Nephron progenitor cell (in vitro differentiated cells): Measurements from ENCODE around the gene AFAP1.

Experiments
- DNase-seq: peaks from one replicate; pipeline ENCODE4 v3.0.0; 2021
- H3K27ac Mint-ChIP-seq: 2 replicates; pipeline ENCODE4 v1.8.0; 2021; ENCODE audit warnings: mild to moderate bottlenecking, moderate library complexity, mixed read lengths
- H3K27me3 Mint-ChIP-seq: 2 replicates; pipeline ENCODE4 v1.8.0; 2021; ENCODE audit warnings: mild to moderate bottlenecking, low read depth, mixed read lengths; ENCODE audit not compliant: poor library complexity
- H3K36me3 Mint-ChIP-seq: 2 replicates; pipeline ENCODE4 v1.8.0; 2021; ENCODE audit warnings: low read depth, mixed read lengths
- H3K4me1 Mint-ChIP-seq: 2 replicates; pipeline ENCODE4 v1.8.0; 2021; ENCODE audit warnings: mixed read lengths
- H3K4me3 Mint-ChIP-seq: 2 replicates; pipeline ENCODE4 v1.8.0; 2021; ENCODE audit warnings: mild to moderate bottlenecking, moderate library complexity, mixed read lengths
- H3K9me3 Mint-ChIP-seq: 2 replicates; pipeline ENCODE4 v1.8.0; 2021; ENCODE audit warnings: mild to moderate bottlenecking, moderate library complexity, mixed read lengths
- TF ChIP-seq, protein P1 (sequence below): fragments of 200-600 bp; sonication (generic); IDR thresholded peaks from 2 replicates; pipeline ENCODE4 v1.5.0; 2021; ENCODE audit warnings: antibody characterized with exemption

Gene AFAP1

DNA sequence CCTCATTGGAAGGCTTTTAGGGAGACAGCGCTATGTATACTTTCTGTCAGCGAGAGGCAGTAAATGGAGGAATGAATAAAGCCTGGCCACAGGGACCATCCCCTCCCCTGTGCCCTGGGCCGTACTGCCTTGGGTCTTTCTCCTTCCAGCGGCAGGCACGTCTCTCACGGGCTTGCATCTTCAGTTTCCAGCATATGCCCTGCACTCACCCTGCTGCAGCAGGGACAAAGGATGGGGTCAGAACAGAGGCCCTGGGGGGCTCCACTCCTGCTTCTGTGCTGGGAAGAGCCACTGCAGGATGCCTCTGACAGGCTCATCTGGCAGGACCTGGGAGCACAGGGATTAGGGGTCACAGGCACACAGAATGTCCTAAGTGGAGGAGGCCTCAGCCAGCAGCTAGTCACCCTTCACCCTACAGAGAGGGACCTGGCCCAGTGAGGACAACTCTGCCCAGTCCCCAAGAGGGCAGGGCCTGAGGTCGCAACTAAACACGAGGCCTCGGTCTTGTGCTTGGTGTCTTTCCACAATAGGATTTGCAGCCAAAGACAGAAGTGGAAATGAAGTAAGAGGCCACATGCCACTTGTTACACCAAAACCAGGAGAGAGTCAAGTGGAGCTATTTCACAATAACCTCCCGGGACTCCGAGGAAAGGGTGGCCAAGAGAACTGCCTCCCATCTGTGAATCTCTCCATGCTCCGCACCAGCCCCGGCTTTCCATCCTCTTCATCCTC lies 150.8 kb downstream of the AFAP1 start:
- no peak for DNase-seq
- Mint-ChIP-seq H3K9me3 (no peaks in the 10 kb centered on the region), H3K36me3 (peaks cover 50% of the 10 kb centered on the region), H3K4me1 (peaks cover 17% of the 10 kb centered on the region), H3K27ac (peak overlapping the region; percentile 64), H3K4me3 (no peak overlapping the region), H3K27me3 (no peaks in the 10 kb centered on the region)
- TF ChIP-seq, protein P1, sequence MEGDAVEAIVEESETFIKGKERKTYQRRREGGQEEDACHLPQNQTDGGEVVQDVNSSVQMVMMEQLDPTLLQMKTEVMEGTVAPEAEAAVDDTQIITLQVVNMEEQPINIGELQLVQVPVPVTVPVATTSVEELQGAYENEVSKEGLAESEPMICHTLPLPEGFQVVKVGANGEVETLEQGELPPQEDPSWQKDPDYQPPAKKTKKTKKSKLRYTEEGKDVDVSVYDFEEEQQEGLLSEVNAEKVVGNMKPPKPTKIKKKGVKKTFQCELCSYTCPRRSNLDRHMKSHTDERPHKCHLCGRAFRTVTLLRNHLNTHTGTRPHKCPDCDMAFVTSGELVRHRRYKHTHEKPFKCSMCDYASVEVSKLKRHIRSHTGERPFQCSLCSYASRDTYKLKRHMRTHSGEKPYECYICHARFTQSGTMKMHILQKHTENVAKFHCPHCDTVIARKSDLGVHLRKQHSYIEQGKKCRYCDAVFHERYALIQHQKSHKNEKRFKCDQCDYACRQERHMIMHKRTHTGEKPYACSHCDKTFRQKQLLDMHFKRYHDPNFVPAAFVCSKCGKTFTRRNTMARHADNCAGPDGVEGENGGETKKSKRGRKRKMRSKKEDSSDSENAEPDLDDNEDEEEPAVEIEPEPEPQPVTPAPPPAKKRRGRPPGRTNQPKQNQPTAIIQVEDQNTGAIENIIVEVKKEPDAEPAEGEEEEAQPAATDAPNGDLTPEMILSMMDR, result no peak

GRCh38 chr4:7788193-7788592 lies 151.5 kb downstream of the AFAP1 start:
- peaks cover 48% of the 10 kb centered on the region for H3K36me3 Mint-ChIP-seq
- H3K4me1 Mint-ChIP-seq, result peaks cover 18% of the 10 kb centered on the region

GRCh38 chr4:7787681-7788141 lies 151.9 kb downstream of the AFAP1 start:
- no peak for DNase-seq
- TF ChIP-seq, protein P1, result no peak
- Mint-ChIP-seq H3K9me3 (no peaks in the 10 kb centered on the region), H3K27ac (no peak overlapping the region), H3K27me3 (no peaks in the 10 kb centered on the region), H3K4me3 (no peak overlapping the region), H3K4me1 (peaks cover 20% of the 10 kb centered on the region), H3K36me3 (peaks cover 48% of the 10 kb centered on the region)

More at GRCh38 chr4:7788193-7788592, 151.5 kb downstream of the AFAP1 start:
- no peak for DNase-seq
- no peaks in the 10 kb centered on the region for H3K9me3 Mint-ChIP-seq
- TF ChIP-seq, protein P1, result no peak
- H3K4me3 Mint-ChIP-seq, result no peak overlapping the region
- no peak overlapping the region for H3K27ac Mint-ChIP-seq
- H3K27me3 Mint-ChIP-seq, result no peaks in the 10 kb centered on the region

DNA sequence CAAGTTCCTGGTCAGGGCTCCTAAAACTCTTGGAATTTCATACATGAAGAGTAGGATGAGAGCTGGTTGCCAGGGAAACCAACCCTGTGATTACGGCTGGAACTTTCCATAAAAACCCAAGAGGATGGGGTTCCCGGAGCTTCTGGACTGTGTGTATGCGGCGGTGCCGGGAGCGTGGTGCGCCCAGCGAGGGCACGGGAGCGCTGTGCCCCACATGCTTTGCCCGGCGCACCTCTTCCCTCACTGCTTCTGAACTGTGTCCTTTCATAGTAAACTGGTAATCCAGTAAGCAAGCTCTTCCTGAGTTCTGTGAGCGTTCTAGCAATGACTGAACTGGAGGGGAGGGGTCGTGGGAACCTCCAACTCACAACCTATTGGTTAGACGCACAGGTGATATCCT lies 152.6 kb downstream of the AFAP1 start:
- H3K4me3 Mint-ChIP-seq, result no peak overlapping the region
- peaks cover 45% of the 10 kb centered on the region for H3K36me3 Mint-ChIP-seq
- no peak for DNase-seq
- TF ChIP-seq, protein P1, result no peak
- H3K27ac Mint-ChIP-seq, result no peak overlapping the region
- H3K27me3 Mint-ChIP-seq, result no peaks in the 10 kb centered on the region
- peaks cover 26% of the 10 kb centered on the region for H3K4me1 Mint-ChIP-seq
- H3K9me3 Mint-ChIP-seq, result no peaks in the 10 kb centered on the region

DNA sequence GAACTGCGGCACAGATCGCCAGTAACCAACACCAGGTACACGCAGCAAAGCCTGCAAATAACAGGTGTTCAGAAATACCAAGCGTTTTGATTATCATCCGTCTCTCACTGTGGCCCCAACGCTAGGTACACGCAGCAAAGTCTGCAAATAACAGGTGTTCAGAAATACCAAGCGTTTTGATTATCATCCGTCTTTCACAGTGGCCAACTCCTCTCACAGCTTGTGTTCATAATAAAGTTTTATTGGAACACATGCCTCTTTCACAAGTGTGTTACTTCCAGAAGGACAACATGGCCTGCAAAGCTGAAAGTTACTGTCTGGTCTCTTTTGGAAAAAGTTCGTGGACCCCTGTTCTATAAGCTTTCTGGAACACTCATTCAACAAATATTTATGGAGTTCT lies 153.1 kb downstream of the AFAP1 start:
- DNase-seq, result no peak
- TF ChIP-seq, protein P1, result no peak
- H3K4me1 Mint-ChIP-seq, result peaks cover 32% of the 10 kb centered on the region
- peaks cover 46% of the 10 kb centered on the region for H3K36me3 Mint-ChIP-seq
- no peak overlapping the region for H3K27ac Mint-ChIP-seq
- no peaks in the 10 kb centered on the region for H3K27me3 Mint-ChIP-seq
- no peak overlapping the region for H3K4me3 Mint-ChIP-seq
- no peaks in the 10 kb centered on the region for H3K9me3 Mint-ChIP-seq

GRCh38 chr4:7786040-7786439 lies 153.6 kb downstream of the AFAP1 start:
- no peak overlapping the region for H3K4me3 Mint-ChIP-seq
- no peaks in the 10 kb centered on the region for H3K9me3 Mint-ChIP-seq
- TF ChIP-seq, protein P1, result no peak
- peaks cover 36% of the 10 kb centered on the region for H3K4me1 Mint-ChIP-seq
- peaks cover 48% of the 10 kb centered on the region for H3K36me3 Mint-ChIP-seq
- peak overlapping the region; percentile 83 for H3K27ac Mint-ChIP-seq
- DNase-seq, result no peak
- no peaks in the 10 kb centered on the region for H3K27me3 Mint-ChIP-seq
